ENCODE results near the gene B3GAT3. TPM values are rescaled to one million over a fixed set of nuclear protein-coding genes. Genes with fewer than 3 reads are reported as not detected.

Gene B3GAT3
- total and polyA plus RNA-seq, 2 donors from 2014 or later: 50.6 to 66.2 TPM

- intact Hi-C loops (cut with DNase I): no loop called here
- H3K27me3 ChIP-seq (ENCODE audit: control insufficient read depth, insufficient read depth, low read length): no peaks in the 10 kb centered on the region
- FAIRE-seq (no peak), DNase-seq (peak in 4 of 5 donors; percentile 37 to 84 (median 76))
- peak overlapping the region; percentile 88 to 99 for H3K27ac ChIP-seq (ENCODE audit: low read depth in 2 of 2, low read length in 2 of 2)
- H3K4me3 ChIP-seq (ENCODE audit: low read length in 3 of 3): peak overlapping the region; percentile 52 to 87 (median 82)
- H3K9ac ChIP-seq (ENCODE audit: low read length in 3 of 3): peak overlapping the region; percentile 55 to 90 (median 76)
- H3K36me3 ChIP-seq (ENCODE audit: control insufficient read depth in 2 of 3, insufficient read depth in 3 of 3, low read length in 3 of 3): peaks cover 11 to 53% (median 16%) of the 10 kb centered on the region in 3 donors
- no peaks in the 10 kb centered on the region for H3K9me3 ChIP-seq (ENCODE audit: control insufficient read depth in 2 of 3, insufficient read depth in 1 of 3, low read length in 3 of 3)
- peaks cover 0 to 27% (median 13%) of the 10 kb centered on the region in 3 donors for H3K4me1 ChIP-seq (ENCODE audit: control insufficient read depth in 2 of 3, insufficient read depth in 2 of 3, low read depth in 1 of 3, low read length in 3 of 3)
- TF ChIP-seq CTCF (IDR thresholded peaks at IDR 0.05; ENCODE audit: borderline replicate concordance, extremely low read depth, insufficient read depth): no peak
Measured at GRCh38 chr11:62574363-62575071, 47.3 kb downstream of the B3GAT3 start.

- Histone ChIP-seq H3K27ac (ENCODE audit: low read depth in 2 of 2, low read length in 2 of 2) (peak within 1 kb of the TSS; percentile 88 to 99), H3K9me3 (ENCODE audit: control insufficient read depth in 2 of 3, insufficient read depth in 1 of 3, low read length in 3 of 3) (no peaks in the 10 kb centered on the region), H3K27me3 (ENCODE audit: control insufficient read depth, insufficient read depth, low read length) (no peaks in the 10 kb centered on the region), H3K36me3 (ENCODE audit: control insufficient read depth in 2 of 3, insufficient read depth in 3 of 3, low read length in 3 of 3) (peaks cover 11 to 50% (median 16%) of the 10 kb centered on the region in 3 donors), H3K4me3 (ENCODE audit: low read length in 3 of 3) (peak within 1 kb of the TSS; percentile 85 to 99 (median 94)), H3K4me1 (ENCODE audit: control insufficient read depth in 2 of 3, insufficient read depth in 2 of 3, low read depth in 1 of 3, low read length in 3 of 3) (peaks cover 0 to 27% (median 13%) of the 10 kb centered on the region in 3 donors), H3K9ac (ENCODE audit: low read length in 3 of 3) (peak within 1 kb of the TSS; percentile 84 to 99 (median 91))
- DNase-seq (peak; percentile 99 to 100 (median 100)), FAIRE-seq (peak; percentile 58)
- TF ChIP-seq CTCF (IDR thresholded peaks at IDR 0.05; ENCODE audit: borderline replicate concordance, extremely low read depth, insufficient read depth): no peak
- intact Hi-C loops (cut with DNase I): no loop called here
Measured at GRCh38 chr11:62573592-62574362, 48.0 kb downstream of the B3GAT3 start, which contains the start of gene EEF1G. TSS of gene EEF1G (minus strand) at chr11:62573891. CDS start at chr11:62573842, 49 bp downstream.

- FAIRE-seq: no peak
- Histone ChIP-seq H3K36me3 (ENCODE audit: control insufficient read depth in 2 of 3, insufficient read depth in 3 of 3, low read length in 3 of 3) (peaks cover 11 to 44% (median 16%) of the 10 kb centered on the region in 3 donors), H3K4me1 (ENCODE audit: control insufficient read depth in 2 of 3, insufficient read depth in 2 of 3, low read depth in 1 of 3, low read length in 3 of 3) (peaks cover 0 to 27% (median 13%) of the 10 kb centered on the region in 3 donors), H3K4me3 (ENCODE audit: low read length in 3 of 3) (peak overlapping the region; percentile 85 to 99 (median 94)), H3K27ac (ENCODE audit: low read depth in 2 of 2, low read length in 2 of 2) (peak overlapping the region; percentile 61 to 92), H3K27me3 (ENCODE audit: control insufficient read depth, insufficient read depth, low read length) (no peaks in the 10 kb centered on the region), H3K9me3 (ENCODE audit: control insufficient read depth in 2 of 3, insufficient read depth in 1 of 3, low read length in 3 of 3) (no peaks in the 10 kb centered on the region), H3K9ac (ENCODE audit: low read length in 3 of 3) (peak overlapping the region; percentile 84 to 99 (median 91))
- intact Hi-C loops (cut with DNase I): no loop called here
- no peak for TF ChIP-seq CTCF (IDR thresholded peaks at IDR 0.05; ENCODE audit: borderline replicate concordance, extremely low read depth, insufficient read depth)
- peak in 3 of 5 donors; percentile 38 to 79 (median 54) for DNase-seq
Measured at GRCh38 chr11:62573006-62573591, 48.7 kb downstream of the B3GAT3 start.
